Smooth muscle cell (in vitro differentiated cells): ENCODE data around the gene SOS2. TPM values are rescaled to one million over a fixed set of nuclear protein-coding genes. Genes with fewer than 3 reads are reported as not detected.

Experiments
- DNase-seq: peaks from one replicate; lab custom pipeline; 2025; ENCODE audit not compliant: unreplicated experiment; lab: John Stamatoyannopoulos, UW
- H2AFZ ChIP-seq: fragments of 200-600 bp; sonication (generic); 2 replicates; pipeline ENCODE4 v1.6.0; 2016; ENCODE audit warnings: antibody characterized with exemption, low read depth, mild to moderate bottlenecking
- H3F3A ChIP-seq: fragments of 200-600 bp; sonication (generic); 2 replicates; pipeline ENCODE4 v1.6.0; 2017; ENCODE audit warnings: antibody characterized with exemption, low read depth
- H3K27ac ChIP-seq: fragments of 200-600 bp; sonication (generic); 2 replicates; pipeline ENCODE4 v1.5.1; 2016; ENCODE audit warnings: low read depth, mild to moderate bottlenecking
- H3K27me3 ChIP-seq: fragments of 200-600 bp; sonication (generic); 2 replicates; pipeline ENCODE4 v1.6.1; 2016; ENCODE audit warnings: low read depth, mild to moderate bottlenecking
- H3K36me3 ChIP-seq: fragments of 200-600 bp; sonication (generic); 2 replicates; pipeline ENCODE4 v1.5.1; 2016; ENCODE audit warnings: low read depth
- H3K4me1 ChIP-seq: fragments of 200-600 bp; sonication (generic); 2 replicates; pipeline ENCODE4 v1.5.1; 2016; ENCODE audit warnings: low read depth
- H3K4me2 ChIP-seq: fragments of 200-600 bp; sonication (generic); 2 replicates; pipeline ENCODE4 v1.6.0; 2016; ENCODE audit warnings: mild to moderate bottlenecking
- H3K4me3 ChIP-seq: fragments of 200-600 bp; sonication (generic); 2 replicates; pipeline ENCODE4 v1.5.1; 2016; ENCODE audit warnings: mild to moderate bottlenecking
- H3K79me2 ChIP-seq: fragments of 200-600 bp; sonication (generic); 2 replicates; pipeline ENCODE4 v1.6.0; 2016; ENCODE audit warnings: low read depth, mild to moderate bottlenecking
- H3K9ac ChIP-seq: fragments of 200-600 bp; sonication (generic); 2 replicates; pipeline ENCODE4 v1.6.0; 2016; ENCODE audit warnings: low read depth
- H3K9me3 ChIP-seq: fragments of 200-600 bp; sonication (generic); replicated peaks from 2 replicates; pipeline ENCODE4 v1.5.1; 2016; ENCODE audit warnings: low read depth
- H4K20me1 ChIP-seq: fragments of 200-600 bp; sonication (generic); 2 replicates; pipeline ENCODE4 v1.6.0; 2016; ENCODE audit warnings: low read depth
- CTCF ChIP-seq: fragments of 200-600 bp; sonication (generic); IDR thresholded peaks from 2 replicates; pipeline ENCODE4 v1.5.1; 2017; ENCODE audit warnings: borderline replicate concordance, mild to moderate bottlenecking, antibody characterized with exemption; ENCODE audit not compliant: insufficient read depth, poor library complexity, severe bottlenecking
- WGBS: methylation state at CpG from one replicate; pipeline ENCODE4 v1.1.7; 2016; ENCODE audit warnings: low lambda C conversion rate; 5-methylcytosine and 5-hydroxymethylcytosine counted together
- polyA plus RNA-seq: library from polyadenylated mRNA; unstranded; fragments of >200 nt; fragmentation: Nextera tagmentation; extraction: Ambion mirVana; gene quantifications from 2 replicates; pipeline ENCODE4 v1.2.1, GENCODE V29; 2016
- total RNA-seq: library from RNA; depleted of rRNA; stranded (reverse); fragments of >200 nt; gene quantifications from 2 replicates; pipeline ENCODE4 v1.2.3, GENCODE V29; 2014

Gene SOS2
- total and polyA plus RNA-seq, 2 experiments from 2014 or later: 16.0 to 37.5 TPM

- no peak overlapping the region for H3K9ac ChIP-seq
- no peaks in the 10 kb centered on the region for H3K27me3 ChIP-seq
- no peak overlapping the region for H2AFZ ChIP-seq
- no peak overlapping the region for H3K4me3 ChIP-seq
- peak overlapping the region; percentile 42 for H3K27ac ChIP-seq
- no peaks in the 10 kb centered on the region for H3K9me3 ChIP-seq
- H3K4me1 ChIP-seq: peaks cover 4% of the 10 kb centered on the region
- no peaks in the 10 kb centered on the region for H3K36me3 ChIP-seq
- DNase-seq: no peak
- peaks cover 24% of the 10 kb centered on the region for H3F3A ChIP-seq
- no peak overlapping the region for H3K4me2 ChIP-seq
- H4K20me1 ChIP-seq: no peaks in the 10 kb centered on the region
- peaks cover under 1% of the 10 kb centered on the region for H3K79me2 ChIP-seq
- no peak for TF ChIP-seq CTCF
- WGBS: 87% methylated on average over 2 of the region's 2 CpGs
Observed at GRCh38 chr14:50107850-50108249, 123.5 kb downstream of the SOS2 start.

GRCh38 chr14:50106178-50106577 is 125.2 kb downstream of the SOS2 start:
- Histone ChIP-seq H3K27me3 (no peaks in the 10 kb centered on the region), H3K79me2 (no peaks in the 10 kb centered on the region), H3K9ac (no peak overlapping the region), H2AFZ (no peak overlapping the region), H3K4me3 (no peak overlapping the region), H3K9me3 (no peaks in the 10 kb centered on the region), H3F3A (peaks cover 24% of the 10 kb centered on the region), H3K36me3 (no peaks in the 10 kb centered on the region), H3K4me1 (peaks cover 4% of the 10 kb centered on the region), H4K20me1 (no peaks in the 10 kb centered on the region), H3K27ac (no peak overlapping the region), H3K4me2 (no peak overlapping the region)
- no peak for DNase-seq
- WGBS: 83% methylated on average over 4 of the region's 4 CpGs
- no peak for TF ChIP-seq CTCF

GRCh38 chr14:50103558-50103957 is 127.8 kb downstream of the SOS2 start:
- Histone ChIP-seq H2AFZ (no peak overlapping the region), H4K20me1 (no peaks in the 10 kb centered on the region), H3K79me2 (no peaks in the 10 kb centered on the region), H3F3A (peaks cover 17% of the 10 kb centered on the region), H3K4me1 (peaks cover 4% of the 10 kb centered on the region), H3K4me2 (peak overlapping the region; percentile 8), H3K9ac (no peak overlapping the region), H3K36me3 (no peaks in the 10 kb centered on the region), H3K27ac (peak overlapping the region; percentile 40), H3K4me3 (no peak overlapping the region), H3K9me3 (no peaks in the 10 kb centered on the region), H3K27me3 (no peaks in the 10 kb centered on the region)
- DNase-seq: no peak
- WGBS: 59% methylated on average over 6 of the region's 6 CpGs
- no peak for TF ChIP-seq CTCF

- Histone ChIP-seq H3K27ac (no peak overlapping the region), H2AFZ (no peak overlapping the region), H3K27me3 (no peaks in the 10 kb centered on the region), H3K4me1 (peaks cover 4% of the 10 kb centered on the region), H3K9me3 (no peaks in the 10 kb centered on the region), H3K9ac (no peak overlapping the region), H4K20me1 (no peaks in the 10 kb centered on the region), H3K79me2 (no peaks in the 10 kb centered on the region), H3K4me3 (no peak overlapping the region), H3K4me2 (no peak overlapping the region), H3K36me3 (no peaks in the 10 kb centered on the region), H3F3A (peaks cover 3% of the 10 kb centered on the region)
- no peak for DNase-seq
- 94% methylated on average over 7 of the region's 7 CpGs for WGBS
- no peak for TF ChIP-seq CTCF
Observed at GRCh38 chr14:50101417-50101816, 130.0 kb downstream of the SOS2 start.
